BLaER1 (cell line): Measurements from ENCODE around the gene ESD.

Experiments
- H3K27ac ChIP-seq: shearing (Covaris generic); formaldehyde crosslinking; 2 replicates; pipeline ENCODE4 v1.8.1; 2022
- H3K27me3 ChIP-seq: shearing (Covaris generic); formaldehyde crosslinking; 2 replicates; pipeline ENCODE4 v1.8.1; 2022
- H3K36me3 ChIP-seq: shearing (Covaris generic); formaldehyde crosslinking; 2 replicates; pipeline ENCODE4 v1.8.1; 2022
- H3K4me1 ChIP-seq: shearing (Covaris generic); formaldehyde crosslinking; 2 replicates; pipeline ENCODE4 v1.8.1; 2022
- H3K4me2 ChIP-seq: shearing (Covaris generic); formaldehyde crosslinking; 2 replicates; pipeline ENCODE4 v1.8.1; 2022
- H3K4me3 ChIP-seq: shearing (Covaris generic); formaldehyde crosslinking; 2 replicates; pipeline ENCODE4 v1.8.1; 2022
- H3K9ac ChIP-seq: shearing (Covaris generic); formaldehyde crosslinking; 2 replicates; pipeline ENCODE4 v1.8.1; 2022
- H3K9me3 ChIP-seq: shearing (Covaris generic); formaldehyde crosslinking; 2 replicates; pipeline ENCODE4 v1.8.1; 2022
- H4K20me1 ChIP-seq: shearing (Covaris generic); formaldehyde crosslinking; 2 replicates; pipeline ENCODE4 v1.8.1; 2022
- Cebpa-rat ChIP-seq: shearing (Covaris generic); IDR thresholded peaks from 2 replicates; pipeline ENCODE4 v1.8.1; 2022

ESD gene

GRCh38 chr13:46738055-46738454 is 58.9 kb downstream of the ESD start:
- peaks cover 15% of the 10 kb centered on the region for H3K4me1 ChIP-seq
- no peak overlapping the region for H3K9ac ChIP-seq
- no peaks in the 10 kb centered on the region for H3K27me3 ChIP-seq
- H3K36me3 ChIP-seq, result peaks cover 62% of the 10 kb centered on the region
- no peak overlapping the region for H3K4me3 ChIP-seq
- no peak for TF ChIP-seq Cebpa-rat
- 0 out of 2 replicates have a peak, but pooled peaks cover 3% of the 10 kb centered on the region for H3K9me3 ChIP-seq
- no peak overlapping the region for H3K27ac ChIP-seq
- H4K20me1 ChIP-seq, result no peaks in the 10 kb centered on the region
- no peak overlapping the region for H3K4me2 ChIP-seq

DNA sequence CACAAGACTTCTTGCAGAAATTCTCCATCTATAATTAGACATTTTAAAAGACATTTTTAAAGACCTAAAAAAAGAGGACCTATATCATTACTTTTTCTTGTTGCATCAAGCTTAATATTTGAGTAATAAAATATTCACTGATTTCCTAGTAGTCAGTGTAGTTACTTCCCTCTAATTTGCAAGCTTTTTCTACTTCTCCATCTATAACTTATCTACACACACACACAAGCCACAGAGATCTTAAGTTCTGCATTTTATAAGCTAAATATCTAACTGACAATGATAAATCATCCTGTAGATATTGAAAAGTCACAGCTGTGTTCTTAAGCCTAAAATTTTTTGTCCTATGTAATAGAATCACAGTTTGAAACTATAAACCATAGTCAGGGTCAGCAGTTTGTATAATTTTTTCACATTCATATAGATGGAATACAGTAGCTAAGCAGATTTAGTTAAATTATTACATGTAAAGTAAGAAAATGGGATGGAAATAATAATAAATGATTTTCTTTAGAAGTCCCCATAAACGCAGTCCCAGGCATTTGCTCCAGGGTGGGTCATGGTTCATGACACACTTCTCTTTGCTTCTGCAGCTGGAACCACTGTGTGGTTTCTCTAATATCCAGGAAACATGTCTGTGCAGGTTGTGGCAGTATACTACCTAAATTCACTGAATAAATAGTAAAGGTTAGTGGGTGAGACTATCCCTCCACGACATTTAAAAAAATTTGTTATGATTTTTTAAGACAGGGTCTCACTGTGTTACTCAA is 60.2 kb downstream of the ESD start:
- Histone ChIP-seq H3K4me3 (no peak overlapping the region), H3K27ac (no peak overlapping the region), H3K36me3 (peaks cover 64% of the 10 kb centered on the region), H3K27me3 (no peaks in the 10 kb centered on the region), H3K9ac (no peak overlapping the region), H3K4me1 (peaks cover 15% of the 10 kb centered on the region), H3K9me3 (0 out of 2 replicates have a peak, but pooled peaks cover 3% of the 10 kb centered on the region), H3K4me2 (no peak overlapping the region), H4K20me1 (no peaks in the 10 kb centered on the region)
- no peak for TF ChIP-seq Cebpa-rat

- TF ChIP-seq Cebpa-rat, result no peak
- Histone ChIP-seq H3K27me3 (no peaks in the 10 kb centered on the region), H3K27ac (no peak overlapping the region), H3K9me3 (no peaks in the 10 kb centered on the region), H3K4me3 (no peak overlapping the region), H3K36me3 (peaks cover 62% of the 10 kb centered on the region), H3K4me2 (no peak overlapping the region), H3K9ac (no peak overlapping the region), H4K20me1 (no peaks in the 10 kb centered on the region), H3K4me1 (peaks cover 15% of the 10 kb centered on the region)
These were observed 61.5 kb downstream of the ESD start for GRCh38 chr13:46735425-46735824.

DNA sequence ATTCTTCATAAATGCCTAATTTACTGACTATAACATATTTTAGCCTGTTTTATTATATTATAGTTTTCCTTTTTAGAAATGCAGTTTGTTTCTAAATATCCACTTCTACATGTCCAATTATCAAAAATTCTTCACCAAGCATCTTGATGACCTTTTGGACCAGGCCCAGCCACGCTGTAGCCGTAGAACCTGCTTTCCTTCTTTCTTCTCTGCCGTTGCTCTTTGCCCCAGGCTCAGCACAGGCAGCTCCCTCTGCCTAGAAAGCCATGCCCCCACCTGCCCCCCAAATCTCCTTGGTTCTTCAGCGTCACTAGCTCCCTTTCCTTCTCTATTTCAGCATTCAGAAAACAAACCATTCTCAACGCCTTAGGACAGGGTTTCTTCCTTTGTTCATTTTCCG is 65.4 kb downstream of the ESD start:
- Histone ChIP-seq H3K4me1 (peaks cover 7% of the 10 kb centered on the region; the same call in 1 of the 2 replicates), H3K4me3 (no peak overlapping the region), H3K36me3 (peaks cover 72% of the 10 kb centered on the region), H3K9me3 (no peaks in the 10 kb centered on the region), H3K27ac (no peak overlapping the region), H3K9ac (no peak overlapping the region), H3K4me2 (no peak overlapping the region), H3K27me3 (no peaks in the 10 kb centered on the region), H4K20me1 (no peaks in the 10 kb centered on the region)
- no peak for TF ChIP-seq Cebpa-rat

- TF ChIP-seq Cebpa-rat, result no peak
- no peaks in the 10 kb centered on the region for H4K20me1 ChIP-seq
- 0 out of 2 replicates have a peak, but pooled peaks cover 3% of the 10 kb centered on the region for H3K9me3 ChIP-seq
- no peak overlapping the region for H3K4me3 ChIP-seq
- H3K9ac ChIP-seq, result no peak overlapping the region
- H3K4me1 ChIP-seq, result no peaks in the 10 kb centered on the region
- H3K4me2 ChIP-seq, result no peak overlapping the region
- H3K36me3 ChIP-seq, result peaks cover 93% of the 10 kb centered on the region
- no peak overlapping the region for H3K27ac ChIP-seq
- H3K27me3 ChIP-seq, result no peaks in the 10 kb centered on the region
These were observed 68.2 kb downstream of the ESD start for GRCh38 chr13:46728777-46729176.

DNA sequence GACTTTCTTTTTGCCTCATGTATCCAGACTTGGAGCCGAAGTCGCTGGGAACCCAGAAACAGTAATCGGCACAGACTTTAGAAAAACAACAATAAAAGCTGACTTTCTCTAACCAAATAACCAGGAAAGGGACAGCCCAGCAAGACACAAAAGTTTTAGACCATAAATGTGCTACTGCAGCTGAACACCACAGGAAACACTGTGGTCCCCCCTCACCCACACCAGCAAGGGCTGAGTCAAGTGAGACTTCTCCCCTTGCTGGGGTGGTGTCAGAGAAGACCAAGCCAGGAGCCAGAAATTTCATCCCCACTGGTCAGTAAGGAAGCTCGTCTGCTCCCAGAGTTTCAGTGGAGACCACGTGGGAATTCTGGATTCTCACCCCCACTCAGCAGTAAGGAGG is 70.6 kb downstream of the ESD start:
- H3K4me1 ChIP-seq, result no peaks in the 10 kb centered on the region
- peaks cover 91% of the 10 kb centered on the region for H3K36me3 ChIP-seq
- H3K27me3 ChIP-seq, result no peaks in the 10 kb centered on the region
- 0 out of 2 replicates have a peak, but pooled peaks cover 3% of the 10 kb centered on the region for H3K9me3 ChIP-seq
- H3K4me3 ChIP-seq, result no peak overlapping the region
- no peak overlapping the region for H3K4me2 ChIP-seq
- H3K9ac ChIP-seq, result no peak overlapping the region
- no peak for TF ChIP-seq Cebpa-rat
- no peaks in the 10 kb centered on the region for H4K20me1 ChIP-seq
- no peak overlapping the region for H3K27ac ChIP-seq
